Measurements from ENCODE around the gene CRAT. TPM values are rescaled to one million over a fixed set of nuclear protein-coding genes. Genes with fewer than 3 reads are reported as not detected.

The CRAT gene
- total RNA-seq, 1 experiment from 2014 or later: 38.8 TPM

GRCh38 chr9:129109537-129109903 is 1.1 kb downstream of the CRAT start:
- H3K9me3 ChIP-seq (ENCODE audit: control insufficient read depth, insufficient read depth, low read depth, low read length): no peaks in the 10 kb centered on the region
- peaks cover 6% of the 10 kb centered on the region; the same call in 1 of the 2 replicates for H3K36me3 ChIP-seq (ENCODE audit: control insufficient read depth, insufficient read depth, low read length)
- no peak overlapping the region; the same call in 1 of the 2 replicates for H3K27ac ChIP-seq (ENCODE audit: low read length)
- H3K4me1 ChIP-seq (ENCODE audit: control insufficient read depth, insufficient read depth, low read length): peaks cover 11% of the 10 kb centered on the region
- POLR2A ChIA-PET: no interaction called here
- peak overlapping the region; percentile 72 to 75; a peak in 3 of 4 replicates for H3K4me3 ChIP-seq (ENCODE audit: low read depth in 2 of 2, low read length in 2 of 2)
- BruUV-seq (replicated peaks): no TSS peak
- CTCF ChIA-PET: no interaction called here
- H3K27me3 ChIP-seq (ENCODE audit: control insufficient read depth, insufficient read depth, low read length): no peaks in the 10 kb centered on the region
- intact Hi-C loops (cut with micrococcal nuclease; ENCODE audit: unreplicated experiment) (no loop called here), in situ Hi-C loops (cut with HindIII; ENCODE audit: low pct_unique_long_range_greater_than_20kb, low sequenced_read_pairs) (no loop called here)
- TF ChIP-seq TCF7L2 (IDR thresholded peaks at IDR 0.05; ENCODE audit: low read depth, low read length) (no peak), CTCF (IDR thresholded peaks at IDR 0.05) (no peak), REST (IDR thresholded peaks at IDR 0.05; ENCODE audit: insufficient read depth in 1 of 2, low read depth in 2 of 2, low read length in 1 of 2) (no peak), SIN3A (IDR thresholded peaks at IDR 0.05; ENCODE audit: borderline replicate concordance, insufficient read depth, low read depth, low read length) (no peak)
- no peak for DNase-seq (ENCODE audit: low read depth, low spot score)
- ATAC-seq: no peak

- TF ChIP-seq TCF7L2 (IDR thresholded peaks at IDR 0.05; ENCODE audit: low read depth, low read length) (no peak), SIN3A (IDR thresholded peaks at IDR 0.05; ENCODE audit: borderline replicate concordance, insufficient read depth, low read depth, low read length) (no peak), POLR2AphosphoS5 (IDR thresholded peaks at IDR 0.05; ENCODE audit: low read depth, low read length) (no peak), REST (IDR thresholded peaks at IDR 0.05; ENCODE audit: insufficient read depth in 1 of 2, low read depth in 2 of 2, low read length in 1 of 2) (no peak), CTCF (IDR thresholded peaks at IDR 0.05) (no peak)
- H3K4me3 ChIP-seq (ENCODE audit: low read depth in 2 of 2, low read length in 2 of 2): peak overlapping the region; percentile 72 to 75; a peak in 3 of 4 replicates
- H3K9me3 ChIP-seq (ENCODE audit: control insufficient read depth, insufficient read depth, low read depth, low read length): no peaks in the 10 kb centered on the region
- POLR2A ChIA-PET: no interaction called here
- DNase-seq (ENCODE audit: low read depth, low spot score): no peak
- H3K27ac ChIP-seq (ENCODE audit: low read length): no peak overlapping the region; the same call in 1 of the 2 replicates
- peaks cover 6% of the 10 kb centered on the region; the same call in 1 of the 2 replicates for H3K36me3 ChIP-seq (ENCODE audit: control insufficient read depth, insufficient read depth, low read length)
- intact Hi-C loops (cut with micrococcal nuclease; ENCODE audit: unreplicated experiment): no loop called here
- H3K27me3 ChIP-seq (ENCODE audit: control insufficient read depth, insufficient read depth, low read length): no peaks in the 10 kb centered on the region
- peaks cover 10% of the 10 kb centered on the region for H3K4me1 ChIP-seq (ENCODE audit: control insufficient read depth, insufficient read depth, low read length)
- CTCF ChIA-PET: no interaction called here
- ATAC-seq: no peak
- in situ Hi-C loops (cut with HindIII; ENCODE audit: low pct_unique_long_range_greater_than_20kb, low sequenced_read_pairs): no loop called here
- BruUV-seq (replicated peaks): no TSS peak
Measured at GRCh38 chr9:129108805-129109536, 1.6 kb downstream of the CRAT start.
